NT2/D1 (cell line): Measurements from ENCODE around the gene GABBR2.
"Not testable (repeated sequence)": the region's sequence is repeated elsewhere in the genome, so short reads cannot be mapped to it uniquely, and the experiment has no call there.

ENCODE experiments used
- DNase-seq: peaks from one replicate; pipeline ENCODE4 v3.0.0-alpha.2; 2011; ENCODE audit warnings: low read depth, low spot score
- H3K27me3 ChIP-seq: 2 replicates; pipeline ENCODE4 v1.6.0; 2011; ENCODE audit warnings: mild to moderate bottlenecking; ENCODE audit not compliant: insufficient read length, insufficient read depth
- H3K36me3 ChIP-seq: 2 replicates; pipeline ENCODE4 v1.6.1; 2011; ENCODE audit warnings: mild to moderate bottlenecking, low read length, mixed read lengths; ENCODE audit not compliant: insufficient read depth, insufficient read length
- H3K4me1 ChIP-seq: 2 replicates; pipeline ENCODE4 v1.5.1; 2011; ENCODE audit not compliant: insufficient read depth, insufficient read length
- H3K4me3 ChIP-seq: 2 replicates; pipeline ENCODE4 v1.5.1; 2011; ENCODE audit warnings: low read depth; ENCODE audit not compliant: insufficient read length
- H3K9ac ChIP-seq: 2 replicates; pipeline ENCODE4 v1.6.0; 2011; ENCODE audit warnings: low read depth; ENCODE audit not compliant: insufficient read length
- H3K9me3 ChIP-seq: 2 replicates; pipeline ENCODE4 v1.5.1; 2011; ENCODE audit warnings: mild to moderate bottlenecking, low read length; ENCODE audit not compliant: insufficient read depth
- SUZ12 ChIP-seq: IDR thresholded peaks from 2 replicates; pipeline ENCODE4 v1.6.1; 2011; ENCODE audit not compliant: insufficient read length, insufficient read depth; ENCODE audit errors: extremely low read depth
- YY1 ChIP-seq: IDR thresholded peaks from 2 replicates; pipeline ENCODE4 v1.6.1; 2011; ENCODE audit not compliant: insufficient read length, insufficient read depth
- ZNF274 ChIP-seq: IDR thresholded peaks from 2 replicates; pipeline ENCODE4 v1.6.1; 2011; ENCODE audit warnings: mild to moderate bottlenecking, low read depth, low read length

GABBR2 gene

GRCh38 chr9:98694943-98695342 is 13.8 kb downstream of the GABBR2 start:
- H3K9me3 ChIP-seq, result no peaks in the 10 kb centered on the region
- no peaks in the 10 kb centered on the region for H3K4me1 ChIP-seq
- no peak overlapping the region for H3K9ac ChIP-seq
- DNase-seq, result no peak
- H3K36me3 ChIP-seq, result no peaks in the 10 kb centered on the region
- no peak for TF ChIP-seq YY1
- TF ChIP-seq ZNF274, result no peak
- no peak for TF ChIP-seq SUZ12
- peaks cover 5% of the 10 kb centered on the region for H3K27me3 ChIP-seq
- no peak overlapping the region for H3K4me3 ChIP-seq

- Histone ChIP-seq H3K27me3 (peaks cover 5% of the 10 kb centered on the region), H3K9ac (no peak overlapping the region), H3K4me3 (no peak overlapping the region), H3K9me3 (no peaks in the 10 kb centered on the region), H3K4me1 (no peaks in the 10 kb centered on the region), H3K36me3 (no peaks in the 10 kb centered on the region)
- DNase-seq, result no peak
- TF ChIP-seq YY1 (no peak), SUZ12 (no peak), ZNF274 (no peak)
Measured at GRCh38 chr9:98692392-98692791, 16.3 kb downstream of the GABBR2 start.

GRCh38 chr9:98691890-98692289 is 16.8 kb downstream of the GABBR2 start:
- H3K9me3 ChIP-seq, result no peaks in the 10 kb centered on the region
- no peaks in the 10 kb centered on the region for H3K4me1 ChIP-seq
- peaks cover 5% of the 10 kb centered on the region for H3K27me3 ChIP-seq
- DNase-seq, result no peak
- TF ChIP-seq YY1, result no peak
- no peak for TF ChIP-seq ZNF274
- no peaks in the 10 kb centered on the region for H3K36me3 ChIP-seq
- H3K4me3 ChIP-seq, result no peak overlapping the region
- H3K9ac ChIP-seq, result no peak overlapping the region

- H3K4me1 ChIP-seq, result no peaks in the 10 kb centered on the region
- peaks cover 5% of the 10 kb centered on the region for H3K27me3 ChIP-seq
- no peaks in the 10 kb centered on the region for H3K36me3 ChIP-seq
- H3K9me3 ChIP-seq, result no peaks in the 10 kb centered on the region
- H3K4me3 ChIP-seq, result no peak overlapping the region
- no peak overlapping the region for H3K9ac ChIP-seq
- TF ChIP-seq ZNF274 (no peak), SUZ12 (no peak)
- DNase-seq, result no peak
Measured at GRCh38 chr9:98690686-98691085, 18.0 kb downstream of the GABBR2 start.

GRCh38 chr9:98688710-98689495 is 19.8 kb downstream of the GABBR2 start:
- Histone ChIP-seq H3K4me3 (no peak overlapping the region), H3K36me3 (no peaks in the 10 kb centered on the region), H3K9ac (no peak overlapping the region), H3K4me1 (no peaks in the 10 kb centered on the region), H3K9me3 (no peaks in the 10 kb centered on the region), H3K27me3 (peaks cover 5% of the 10 kb centered on the region)
- DNase-seq, result no peak
- TF ChIP-seq SUZ12 (no peak), ZNF274 (no peak), YY1 (no peak)

GRCh38 chr9:98687911-98688310 is 20.8 kb downstream of the GABBR2 start:
- no peak overlapping the region for H3K9ac ChIP-seq
- H3K27me3 ChIP-seq, result peaks cover 5% of the 10 kb centered on the region
- TF ChIP-seq ZNF274, result no peak
- no peak for TF ChIP-seq YY1
- TF ChIP-seq SUZ12, result no peak
- H3K4me1 ChIP-seq, result no peaks in the 10 kb centered on the region
- no peak for DNase-seq
- no peaks in the 10 kb centered on the region for H3K36me3 ChIP-seq
- H3K9me3 ChIP-seq, result no peaks in the 10 kb centered on the region
- no peak overlapping the region for H3K4me3 ChIP-seq

GRCh38 chr9:98686961-98687855 is 21.5 kb downstream of the GABBR2 start:
- H3K4me3 ChIP-seq, result no peak overlapping the region
- no peaks in the 10 kb centered on the region for H3K4me1 ChIP-seq
- DNase-seq, result no peak
- no peak for TF ChIP-seq ZNF274
- TF ChIP-seq SUZ12, result no peak
- TF ChIP-seq YY1, result no peak
- peaks cover 5% of the 10 kb centered on the region for H3K27me3 ChIP-seq
- H3K9ac ChIP-seq, result no peak overlapping the region
- H3K36me3 ChIP-seq, result no peaks in the 10 kb centered on the region
- H3K9me3 ChIP-seq, result no peaks in the 10 kb centered on the region

- H3K27me3 ChIP-seq, DNase-seq, H3K4me3 ChIP-seq, H3K36me3 ChIP-seq, H3K4me1 ChIP-seq, H3K9ac ChIP-seq, H3K9me3 ChIP-seq: not testable (repeated sequence)
Measured at GRCh38 chr9:98684816-98685215, 23.9 kb downstream of the GABBR2 start.
